K562 treated with DMSO at 1 percent for 4 hours (cell line): ENCODE results near the gene CLEC20A. TPM values are rescaled to one million over a fixed set of nuclear protein-coding genes. Genes with fewer than 3 reads are reported as not detected.

ENCODE experiments used
- total RNA-seq: library from RNA; unstranded; fragments of 300-600 nt; gene quantifications from 2 replicates; pipeline ENCODE4 v1.2.3, GENCODE V29; 2022; ENCODE audit not compliant: insufficient read depth

CLEC20A gene
- not detected in 2 replicates for total RNA-seq

GRCh38 chr1:178496410-178497135, at the start of gene CLEC20A:
TSS of gene CLEC20A (minus strand) at chr1:178496964. CDS start at chr1:178496939, 25 bp downstream.

GRCh38 chr1:178512566-178513277, 16.0 kb upstream of the CLEC20A start, which contains the start of gene TEX35:
TSS of gene TEX35 (plus strand) at chr1:178513109. CDS start at chr1:178513189, 80 bp downstream.

Other genes with a start within 250 kb of the CLEC20A start
- not detected in 2 replicates for gene TEX35, start 16.1 kb upstream of the CLEC20A start, total RNA-seq
- gene RALGPS2, start 228.3 kb upstream of the CLEC20A start, total RNA-seq: 0.53 and 1.4 TPM in 2 replicates